ENCODE measurements around the gene H1-8. TPM values are rescaled to one million over a fixed set of nuclear protein-coding genes. Genes with fewer than 3 reads are reported as not detected.

H1-8 gene
- total RNA-seq, 4 donors from 2014 or later: not detected

GRCh38 chr3:129567176-129567705 lies 24.3 kb downstream of the H1-8 start:
- WGBS, 2 donors: 75 to 79% methylated on average over 15 to 17 of the region's 18 CpGs
- DNase-seq (ENCODE audit: low spot score in 2 of 2): no peak
- Histone ChIP-seq H3K4me1 (peaks cover 0 to 53% (median 19%) of the 10 kb centered on the region in 4 donors), H3K9me3 (no peaks in the 10 kb centered on the region), H3K36me3 (peaks cover 0 to 100% (median 12%) of the 10 kb centered on the region in 3 donors), H3K27ac (peak overlapping the region in 3 of 4 donors; percentile 20 to 70 (median 34)), H3K27me3 (no peaks in the 10 kb centered on the region), H3K4me3 (no peak overlapping the region)
- no peak for TF ChIP-seq EP300 (IDR thresholded peaks at IDR 0.05)

DNA sequence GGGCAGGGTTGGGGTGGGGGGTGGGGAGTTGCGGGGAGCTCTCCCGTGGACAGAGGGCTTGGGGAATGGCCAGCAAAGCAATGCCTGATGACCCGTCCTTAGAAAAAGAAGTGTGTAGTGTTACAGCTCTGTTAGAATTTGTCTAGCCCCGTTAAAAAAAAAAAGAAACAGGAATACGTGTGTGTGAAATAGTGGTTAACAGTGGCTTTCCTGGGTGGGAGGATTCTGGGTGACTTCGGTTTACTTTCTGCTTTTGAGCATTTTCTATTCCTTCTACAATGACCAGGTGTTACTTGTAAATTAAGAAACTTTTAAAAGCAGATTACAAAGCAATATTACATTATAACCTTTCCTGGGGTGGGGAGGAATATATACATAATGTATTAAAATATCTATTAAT lies 25.0 kb downstream of the H1-8 start:
- DNase-seq (ENCODE audit: low spot score in 2 of 2): no peak
- WGBS, 2 donors: 29 to 44% methylated on average over 6 of the region's 6 CpGs
- TF ChIP-seq EP300 (IDR thresholded peaks at IDR 0.05): no peak
- TF ChIP-seq POLR2A (IDR thresholded peaks at IDR 0.05): no peak
- no peak for TF ChIP-seq CTCF (IDR thresholded peaks at IDR 0.05)
- Histone ChIP-seq H3K27ac (peak overlapping the region; percentile 3 to 70 (median 27)), H3K27me3 (no peaks in the 10 kb centered on the region), H3K4me1 (peaks cover 0 to 47% (median 18%) of the 10 kb centered on the region in 4 donors), H3K4me3 (no peak overlapping the region), H3K9me3 (no peaks in the 10 kb centered on the region), H3K36me3 (peaks cover 0 to 100% (median 16%) of the 10 kb centered on the region in 3 donors)

DNA sequence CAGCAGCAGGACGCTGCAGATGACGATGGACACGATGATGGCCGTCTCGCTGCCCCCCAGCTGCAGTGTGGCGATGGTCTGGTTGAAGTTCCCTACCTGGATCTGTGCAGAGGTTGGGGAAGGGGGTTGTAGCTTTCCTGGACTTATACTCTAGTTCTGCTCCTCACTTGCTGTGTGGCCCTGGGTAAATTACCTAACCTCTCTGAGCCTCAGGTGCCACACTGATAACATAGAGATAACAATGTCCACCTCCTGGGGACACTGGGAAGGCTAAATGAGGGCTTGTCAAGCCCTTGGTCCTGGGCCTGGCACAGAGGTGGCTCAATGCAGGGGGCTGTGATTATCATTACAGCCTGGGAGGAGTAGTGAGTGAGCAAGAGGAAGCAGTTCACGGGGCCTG lies 26.9 kb downstream of the H1-8 start:
- TF ChIP-seq EP300 (IDR thresholded peaks at IDR 0.05): no peak
- no peak for TF ChIP-seq POLR2A (IDR thresholded peaks at IDR 0.05)
- no peak for TF ChIP-seq CTCF (IDR thresholded peaks at IDR 0.05)
- no peak for DNase-seq (ENCODE audit: low spot score in 2 of 2)
- H3K9me3 ChIP-seq: no peaks in the 10 kb centered on the region
- H3K4me1 ChIP-seq: peaks cover 0 to 28% (median 5%) of the 10 kb centered on the region in 4 donors
- no peak overlapping the region for H3K27ac ChIP-seq
- H3K36me3 ChIP-seq: peaks cover 0 to 100% (median 14%) of the 10 kb centered on the region in 3 donors
- no peak overlapping the region for H3K4me3 ChIP-seq
- H3K27me3 ChIP-seq: no peaks in the 10 kb centered on the region
- 86 to 95% methylated on average over 7 of the region's 7 CpGs for WGBS, 2 donors

DNA sequence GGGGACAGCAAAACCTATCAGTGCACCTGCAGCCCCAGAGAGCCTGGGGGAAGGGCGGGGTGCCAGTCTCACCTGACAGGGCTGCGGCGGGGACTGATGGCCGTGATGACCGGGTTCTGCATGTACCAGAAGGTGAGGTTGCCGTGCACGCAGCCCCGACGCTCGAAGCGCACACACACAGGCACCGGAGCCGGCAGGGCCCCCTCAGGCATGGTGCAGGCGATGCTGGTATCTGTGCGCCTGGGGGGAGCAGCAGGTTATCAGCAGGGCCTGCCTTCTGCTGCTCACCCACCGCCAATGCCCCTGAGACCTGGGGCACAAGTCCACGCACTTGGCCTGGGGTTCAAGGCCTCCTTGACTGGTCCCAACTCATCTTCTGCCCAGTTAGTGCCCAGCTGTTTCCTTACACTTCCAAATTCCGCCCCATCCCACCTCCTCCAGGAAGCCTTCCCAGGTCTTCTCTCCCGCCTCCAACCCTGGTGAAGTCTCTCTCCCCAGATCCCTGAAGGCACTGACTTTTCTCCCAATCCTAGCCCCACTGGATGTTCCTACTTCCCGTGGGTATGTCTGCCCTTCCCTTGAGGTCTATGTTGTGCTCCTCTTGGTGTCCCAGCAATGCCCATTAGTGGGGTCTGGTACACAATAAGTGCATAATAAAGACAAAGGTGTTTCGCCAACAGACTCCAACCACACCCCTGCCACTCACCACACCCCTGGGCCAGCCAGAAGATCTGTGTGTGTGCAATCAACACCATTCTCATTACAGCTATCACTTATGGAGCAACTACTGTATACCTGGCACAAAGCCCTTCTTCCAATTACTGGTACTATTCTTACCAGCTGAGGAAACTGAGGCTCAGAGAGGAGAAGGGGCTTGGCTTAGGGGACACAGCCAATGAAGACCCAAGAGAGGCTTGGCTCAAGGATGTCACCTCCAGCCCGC lies 28.9 kb downstream of the H1-8 start:
- WGBS, 2 donors: 93 to 98% methylated on average over 9 to 21 of the region's 22 CpGs

GRCh38 chr3:129572603-129573002 lies 29.6 kb downstream of the H1-8 start:
- 80 to 91% methylated on average over 3 to 5 of the region's 18 CpGs for WGBS, 2 donors
- H3K9me3 ChIP-seq: no peaks in the 10 kb centered on the region
- no peak for DNase-seq (ENCODE audit: low spot score in 2 of 2)
- peaks cover 0 to 23% (median 17%) of the 10 kb centered on the region in 4 donors for H3K4me1 ChIP-seq
- no peak overlapping the region for H3K4me3 ChIP-seq
- peaks cover 0 to 100% (median 6%) of the 10 kb centered on the region in 3 donors for H3K36me3 ChIP-seq
- peak overlapping the region in 1 of 4 donors; percentile 34 for H3K27ac ChIP-seq
- no peaks in the 10 kb centered on the region for H3K27me3 ChIP-seq
- TF ChIP-seq POLR2A (IDR thresholded peaks at IDR 0.05) (no peak), CTCF (IDR thresholded peaks at IDR 0.05) (no peak), EP300 (IDR thresholded peaks at IDR 0.05) (no peak)

More for the DNA sequence above, 28.9 kb downstream of the H1-8 start:
- H3K4me3 ChIP-seq: no peak overlapping the region
- TF ChIP-seq EP300 (IDR thresholded peaks at IDR 0.05) (no peak), POLR2A (IDR thresholded peaks at IDR 0.05) (no peak), CTCF (IDR thresholded peaks at IDR 0.05) (no peak)
- DNase-seq (ENCODE audit: low spot score in 2 of 2): no peak
- H3K27me3 ChIP-seq: no peaks in the 10 kb centered on the region
- H3K36me3 ChIP-seq: peaks cover 0 to 100% (median 6%) of the 10 kb centered on the region in 3 donors
- peaks cover 0 to 23% (median 12%) of the 10 kb centered on the region in 4 donors for H3K4me1 ChIP-seq
- no peaks in the 10 kb centered on the region for H3K9me3 ChIP-seq
- peak overlapping the region in 1 of 4 donors; percentile 34 for H3K27ac ChIP-seq

All from tibial nerve (tissue), 4 donors.